ENCODE measurements around the gene RIPK1.
"Not testable (repeated sequence)": the region's sequence is repeated elsewhere in the genome, so short reads cannot be mapped to it uniquely, and the experiment has no call there.

RIPK1 gene

GRCh38 chr6:3136292-3137011, 68.2 kb downstream of the RIPK1 start:
- DNase-seq (ENCODE audit: low spot score): no peak

DNA sequence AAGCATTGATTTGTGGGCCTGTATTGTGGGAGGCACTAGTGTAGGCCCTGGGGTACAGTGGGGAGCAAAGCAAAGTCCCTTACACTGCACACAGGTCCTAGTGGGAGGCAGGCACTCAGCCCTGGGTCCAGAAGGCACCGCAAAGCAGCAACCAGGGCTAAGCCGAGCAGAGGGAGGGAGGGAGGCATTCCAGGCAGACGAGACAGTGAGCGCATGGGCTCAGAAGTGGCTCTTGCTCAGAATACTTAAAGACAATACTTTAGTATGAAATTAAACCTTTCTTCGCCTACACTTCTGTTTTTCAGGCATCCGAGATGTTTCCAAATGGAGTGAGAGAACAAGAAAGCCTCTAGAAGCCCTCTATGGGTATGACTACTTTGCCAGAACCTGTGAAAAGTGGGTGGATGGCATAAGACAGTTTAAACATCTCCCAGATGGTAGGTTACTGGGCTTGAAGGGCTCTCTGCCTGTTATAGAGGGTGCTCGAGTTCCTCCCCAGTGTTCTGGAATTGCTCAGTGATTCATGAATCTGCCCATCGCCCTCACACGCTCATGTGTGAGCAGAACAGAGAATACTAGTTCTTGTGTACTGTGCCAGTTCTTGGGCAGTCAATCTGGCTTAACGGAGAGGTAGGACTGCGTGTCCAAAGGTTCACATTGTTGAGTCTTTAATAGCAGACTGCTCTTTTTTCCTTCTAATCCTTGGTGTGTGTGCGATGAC, 68.9 kb downstream of the RIPK1 start:
- peak; percentile 20 for DNase-seq (ENCODE audit: low spot score)

DNA sequence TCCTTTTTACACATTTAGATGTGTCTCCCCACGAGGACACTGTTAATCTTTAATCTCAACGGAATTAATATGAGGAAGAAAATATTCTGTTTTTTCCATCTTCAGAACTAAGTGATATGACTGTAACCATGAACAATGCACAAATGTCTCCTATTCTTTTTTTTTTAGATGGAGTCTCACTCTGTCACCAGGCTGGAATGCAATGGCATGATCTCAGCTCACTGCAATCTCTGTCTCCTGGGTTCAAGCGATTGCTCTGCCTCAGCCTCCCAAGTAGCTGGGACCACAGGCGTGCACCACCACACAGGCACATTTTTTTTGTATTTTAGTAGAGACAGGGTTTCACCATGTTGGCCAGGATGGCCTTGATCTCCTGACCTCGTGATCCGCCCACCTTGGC, 69.6 kb downstream of the RIPK1 start:
- not testable (repeated sequence) for DNase-seq (ENCODE audit: low spot score)

- no peak for DNase-seq (ENCODE audit: low spot score)
Measured at GRCh38 chr6:3138341-3138740, 70.0 kb downstream of the RIPK1 start.

DNA sequence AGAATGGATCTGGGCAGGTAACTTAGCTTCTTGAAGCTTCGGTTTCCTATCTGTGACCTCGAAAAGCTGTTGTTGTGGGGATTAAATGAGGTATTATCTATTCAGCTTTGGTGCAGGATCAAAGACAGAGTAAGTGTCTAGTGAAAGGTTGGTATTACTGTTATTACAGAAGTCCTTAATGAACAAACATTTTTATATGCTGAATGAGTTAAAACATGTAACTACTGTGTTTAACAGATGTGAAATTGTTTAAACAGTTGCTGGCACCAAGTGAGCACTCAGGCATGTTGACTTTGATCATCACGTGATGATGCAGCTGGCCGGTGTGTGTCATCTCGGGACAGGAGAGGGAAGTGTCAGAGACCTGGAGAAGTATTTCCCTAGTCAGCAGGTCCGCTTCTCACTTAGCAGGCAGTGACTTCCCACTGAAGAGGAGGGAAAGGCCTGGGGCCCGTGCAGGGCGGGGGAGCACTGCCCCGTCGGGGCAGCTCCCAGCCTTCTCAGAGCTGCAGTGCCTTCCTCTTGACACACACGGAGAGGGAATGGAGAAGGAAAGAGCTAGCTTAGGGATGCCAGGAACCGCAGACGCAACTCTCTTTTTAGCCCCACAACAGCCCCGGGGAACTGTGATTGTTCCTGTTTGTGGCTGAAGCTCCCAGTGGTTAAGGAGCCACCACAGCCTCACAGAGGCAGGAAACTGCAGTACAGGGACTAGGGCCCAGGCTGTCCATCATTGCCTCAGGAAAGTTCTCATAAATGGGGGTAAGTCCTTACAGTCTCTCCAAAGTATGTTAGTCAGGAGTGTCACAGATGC, 71.0 kb downstream of the RIPK1 start:
- DNase-seq (ENCODE audit: low spot score): peak; percentile 84

DNA sequence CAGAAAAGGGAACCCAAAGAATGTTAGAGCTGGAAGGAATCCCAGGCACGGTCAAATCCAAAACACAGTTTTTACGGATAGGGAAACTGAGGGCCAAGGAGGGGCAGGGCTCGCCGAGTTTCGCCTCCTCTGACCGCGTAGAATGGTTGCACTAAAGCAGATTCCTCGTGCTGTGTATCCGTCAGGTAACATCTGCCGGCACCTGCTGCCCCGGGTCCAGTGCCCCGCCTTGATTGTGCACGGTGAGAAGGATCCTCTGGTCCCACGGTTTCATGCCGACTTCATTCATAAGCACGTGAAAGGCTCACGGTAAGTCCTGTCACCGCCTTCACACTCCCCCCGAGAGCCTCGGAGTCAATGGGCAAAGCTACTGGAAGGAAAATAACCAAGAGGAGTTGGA, 71.9 kb downstream of the RIPK1 start:
- no peak for DNase-seq (ENCODE audit: low spot score)

DNA sequence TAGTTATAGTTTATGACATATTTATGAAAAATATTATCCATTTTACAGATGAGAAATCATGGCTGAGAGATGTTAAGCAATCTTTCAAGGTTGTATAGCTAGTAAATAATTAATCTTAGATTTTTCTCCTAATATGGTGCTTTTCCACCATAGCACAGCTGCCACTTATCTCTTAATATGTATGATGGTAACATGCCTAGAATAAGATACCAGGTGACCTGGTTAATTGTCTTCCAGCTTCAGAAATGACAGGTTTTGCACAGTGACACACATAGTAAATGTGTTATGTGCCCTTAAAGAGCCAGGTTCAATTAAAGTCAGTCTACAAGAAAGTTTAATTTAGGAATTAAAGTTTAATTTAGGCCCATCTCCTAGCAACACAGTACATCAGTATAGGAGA, 74.2 kb downstream of the RIPK1 start:
- no peak for DNase-seq (ENCODE audit: low spot score)

- no peak for DNase-seq (ENCODE audit: low spot score)
Measured at GRCh38 chr6:3143158-3143557, 74.9 kb downstream of the RIPK1 start.

DNA sequence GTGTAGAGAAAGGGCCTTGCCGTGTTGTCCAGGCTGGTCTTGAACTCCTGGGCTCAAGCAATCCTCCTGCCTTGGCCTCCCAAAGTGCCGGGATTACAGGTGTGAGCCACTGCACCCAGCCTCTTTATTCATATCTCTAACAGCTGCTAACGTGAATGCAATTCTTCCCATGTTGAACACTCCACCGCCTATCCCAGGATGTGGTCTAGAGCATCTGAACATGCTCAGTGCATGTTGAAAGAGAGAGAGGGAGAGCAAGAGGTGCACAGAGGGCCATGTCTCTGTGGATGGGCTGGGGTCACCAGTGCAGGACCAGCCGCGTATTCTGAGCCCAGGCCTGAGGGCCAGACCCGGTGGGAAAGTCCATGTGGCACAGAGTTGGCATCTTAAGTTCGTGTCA, 76.3 kb downstream of the RIPK1 start:
- DNase-seq (ENCODE audit: low spot score): no peak

DNA sequence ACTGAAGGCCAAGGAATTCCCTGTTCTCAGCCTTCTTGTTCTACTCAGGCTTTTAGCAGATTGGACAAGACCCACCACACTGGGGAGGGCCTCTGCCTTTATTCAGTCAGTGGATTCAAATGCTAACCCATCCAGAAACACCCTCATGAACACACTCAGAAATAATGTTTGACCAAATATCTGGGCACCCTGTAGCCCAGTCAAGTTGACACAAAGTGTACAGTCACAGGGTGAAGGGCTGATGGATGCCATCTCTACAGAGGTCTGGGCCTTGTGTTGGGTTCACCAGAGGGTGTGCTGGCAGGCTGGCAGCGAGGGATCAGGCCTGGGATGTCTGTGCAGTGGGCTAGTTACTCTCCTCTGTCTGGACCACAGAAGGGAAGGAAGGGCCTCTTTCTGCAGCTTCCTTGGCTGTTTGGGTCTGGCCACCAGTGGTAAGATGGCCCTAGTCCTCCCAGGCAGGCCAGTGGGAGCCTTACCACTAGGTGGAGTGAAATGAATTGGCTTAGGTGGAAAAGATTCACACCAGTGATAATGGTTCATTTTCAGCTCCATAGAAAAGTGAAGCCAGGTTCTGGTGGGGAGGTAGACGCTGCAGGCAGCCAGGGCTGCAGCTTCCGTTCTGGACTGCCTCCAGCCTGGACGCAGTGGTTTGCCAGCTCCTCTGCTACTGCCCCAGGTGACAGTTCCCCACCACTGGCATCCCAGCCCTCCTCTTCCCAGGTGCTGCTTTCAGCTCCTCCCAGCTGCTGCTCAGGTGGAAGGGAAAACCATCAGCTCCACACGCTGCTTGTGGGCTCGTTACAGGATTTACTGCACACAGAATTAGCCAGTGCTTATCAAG, 79.8 kb downstream of the RIPK1 start:
- DNase-seq (ENCODE audit: low spot score): no peak

DNA sequence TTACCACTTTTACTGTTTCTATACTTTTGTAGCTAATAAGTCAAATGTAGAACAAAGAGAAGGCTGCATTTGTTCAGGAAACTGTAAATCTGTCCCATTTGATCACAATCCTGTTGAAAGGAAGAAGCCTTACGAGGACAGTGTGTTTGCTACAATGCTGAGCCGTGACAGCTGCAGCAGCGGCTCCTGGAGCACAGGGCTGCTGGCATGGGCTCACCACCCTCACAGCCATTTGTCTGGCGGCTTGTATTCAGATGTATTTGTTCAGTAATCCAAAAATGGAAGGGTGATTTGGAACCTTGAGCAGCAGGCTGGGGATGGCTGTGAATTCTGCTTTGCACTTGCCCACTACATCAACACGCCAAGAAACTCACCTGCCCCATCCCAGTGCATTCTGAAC, 83.4 kb downstream of the RIPK1 start:
- no peak for DNase-seq (ENCODE audit: low spot score)

DNA sequence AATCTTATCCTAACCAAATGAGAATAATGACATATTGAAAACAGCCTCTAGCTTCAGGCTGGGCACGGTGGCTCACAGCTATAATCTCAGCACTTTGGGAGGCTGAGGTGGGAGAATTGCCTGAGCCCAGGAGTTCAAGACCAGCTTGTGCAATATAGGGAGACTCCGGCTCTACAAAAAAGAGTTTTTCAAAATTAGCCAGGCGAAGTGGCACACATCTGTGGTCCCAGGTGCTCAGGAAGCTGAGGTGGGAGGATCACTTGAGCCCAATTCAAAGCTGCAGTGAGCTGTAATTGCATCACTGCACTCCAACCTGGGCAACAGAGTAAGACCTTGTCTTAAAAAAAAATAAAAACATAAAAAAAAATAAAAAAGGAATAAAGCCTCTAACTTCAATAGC, 84.4 kb downstream of the RIPK1 start:
- no peak for DNase-seq (ENCODE audit: low spot score)

DNA sequence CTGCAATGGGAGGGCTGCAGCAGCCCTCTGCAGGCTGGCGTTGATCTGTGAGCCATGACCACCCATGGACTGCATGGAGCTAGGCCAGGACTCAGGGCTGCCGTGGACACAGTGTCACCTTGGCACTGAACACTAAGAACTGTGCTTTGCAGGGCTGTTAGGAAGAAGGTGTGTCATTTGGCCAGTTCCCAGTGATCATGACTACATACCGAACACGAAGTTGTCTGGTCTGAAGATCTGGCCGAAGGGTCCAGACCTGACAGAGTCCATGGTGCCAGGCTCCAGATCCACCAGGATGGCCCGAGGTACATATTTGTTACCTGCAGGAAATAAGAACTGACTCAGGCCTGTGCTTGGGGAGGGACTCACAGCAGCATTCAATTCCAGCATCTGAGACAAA, 87.1 kb downstream of the RIPK1 start:
- DNase-seq (ENCODE audit: low spot score): not testable (repeated sequence)

DNA sequence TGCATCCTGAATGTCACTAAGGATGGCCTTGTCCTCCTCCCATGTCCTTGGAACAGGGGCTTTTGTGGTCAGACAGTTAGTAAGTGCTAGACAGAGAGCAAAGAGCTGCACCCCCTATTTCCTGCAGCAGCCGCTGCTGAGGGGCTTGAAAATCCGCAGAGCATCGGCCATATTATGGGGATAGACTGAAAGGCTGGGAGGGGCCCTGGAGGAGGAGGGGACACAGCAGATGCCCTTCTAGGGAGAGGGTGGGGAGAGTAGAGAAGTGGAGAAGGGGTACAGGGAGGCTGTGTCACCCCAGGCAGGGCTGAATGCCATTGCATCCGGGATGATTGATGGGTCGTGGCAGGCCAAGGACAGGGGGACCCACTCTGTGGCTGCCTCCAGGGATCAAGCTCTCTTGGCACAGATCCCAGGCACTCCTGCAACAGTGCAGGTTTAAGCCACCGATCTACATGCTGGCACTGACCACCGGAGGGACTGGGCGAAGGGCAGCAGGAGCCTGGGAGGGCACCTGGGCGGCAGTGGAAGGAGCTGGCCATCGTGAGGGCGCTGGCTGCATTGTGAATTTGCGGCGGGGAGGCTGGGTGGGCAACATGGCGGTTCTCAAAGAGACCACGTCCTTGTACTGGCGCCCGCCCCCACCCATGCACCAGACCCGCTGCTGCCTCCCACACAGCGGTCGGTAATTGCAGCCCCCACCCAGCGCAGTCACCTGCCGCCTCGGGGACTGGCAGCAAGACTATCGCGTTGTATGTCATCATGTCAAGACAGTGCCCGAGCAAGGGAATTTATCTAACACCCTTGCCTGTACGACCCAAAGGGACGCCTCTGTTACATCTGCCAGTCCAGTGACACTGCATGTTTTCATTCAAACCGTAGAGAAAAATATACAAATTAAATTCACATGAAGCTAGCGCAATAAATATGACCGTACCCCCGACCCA, 88.2 kb downstream of the RIPK1 start:
- not testable (repeated sequence) for DNase-seq (ENCODE audit: low spot score)

- DNase-seq (ENCODE audit: low spot score): peak; percentile 97
Measured at GRCh38 chr6:3157131-3157933, 89.0 kb downstream of the RIPK1 start, which contains the start of gene TUBB2A. Gene TUBB2A, minus strand, starts transcription at chr6:3157544. Its CDS starts 81 bp downstream, at chr6:3157463.

- DNase-seq (ENCODE audit: low spot score): no peak
Measured at GRCh38 chr6:3159805-3160781, 91.8 kb downstream of the RIPK1 start.

GRCh38 chr6:3162067-3162497, 93.8 kb downstream of the RIPK1 start:
- no peak for DNase-seq (ENCODE audit: low spot score)

- peak; percentile 77 for DNase-seq (ENCODE audit: low spot score)
Measured at GRCh38 chr6:3162565-3163247, 94.4 kb downstream of the RIPK1 start.

Data from AG08395 (cell line).